GM21390 (cell line): ENCODE results near the gene KDM5A.
"Not testable (repeated sequence)": the region's sequence is repeated elsewhere in the genome, so short reads cannot be mapped to it uniquely, and the experiment has no call there.

Experiments used
- ATAC-seq: cut with Tn5 transposase; IDR thresholded peaks from one replicate; pipeline ENCODE4 v1.9.1; 2021; ENCODE audit not compliant: unreplicated experiment

Gene KDM5A

DNA sequence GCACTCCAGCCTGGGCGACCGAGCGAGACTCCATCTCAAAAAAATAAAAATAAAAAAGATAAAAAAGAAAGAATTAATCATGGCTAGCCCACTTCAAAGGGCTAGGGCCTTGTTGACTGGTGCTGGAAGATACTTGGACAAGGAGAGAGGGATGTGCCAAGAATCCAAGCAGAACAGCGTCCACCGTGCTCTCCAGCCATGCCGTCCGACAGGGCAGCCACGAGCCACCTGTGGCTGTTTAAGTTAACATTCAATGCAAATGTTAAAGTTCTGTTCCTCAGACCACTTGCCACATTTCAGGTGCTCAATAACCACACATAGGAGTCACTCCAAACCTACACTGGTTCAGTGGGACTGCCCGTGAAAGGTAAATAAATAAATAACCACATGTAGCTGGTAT, 147.9 kb downstream of the KDM5A start:
- ATAC-seq, result no peak

DNA sequence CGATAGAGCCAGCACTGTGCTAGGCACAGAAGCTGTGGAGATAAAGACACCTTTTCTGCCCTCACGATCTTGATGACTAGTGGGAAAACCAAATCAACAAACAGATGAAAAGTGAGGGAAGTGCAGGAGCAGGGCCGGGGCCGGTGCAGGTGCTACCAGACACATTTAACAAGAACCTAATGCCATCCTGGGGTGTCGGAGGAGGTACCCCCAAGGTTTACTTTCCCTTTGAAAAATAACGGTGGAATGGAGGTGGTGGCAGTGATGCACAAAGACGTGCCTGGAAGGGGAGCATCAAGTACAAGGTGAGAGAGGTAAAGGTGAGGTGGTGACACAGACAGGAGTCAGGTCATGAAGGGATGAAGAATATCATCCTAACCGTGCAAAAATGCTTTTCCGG, 148.6 kb downstream of the KDM5A start:
- ATAC-seq, result no peak

DNA sequence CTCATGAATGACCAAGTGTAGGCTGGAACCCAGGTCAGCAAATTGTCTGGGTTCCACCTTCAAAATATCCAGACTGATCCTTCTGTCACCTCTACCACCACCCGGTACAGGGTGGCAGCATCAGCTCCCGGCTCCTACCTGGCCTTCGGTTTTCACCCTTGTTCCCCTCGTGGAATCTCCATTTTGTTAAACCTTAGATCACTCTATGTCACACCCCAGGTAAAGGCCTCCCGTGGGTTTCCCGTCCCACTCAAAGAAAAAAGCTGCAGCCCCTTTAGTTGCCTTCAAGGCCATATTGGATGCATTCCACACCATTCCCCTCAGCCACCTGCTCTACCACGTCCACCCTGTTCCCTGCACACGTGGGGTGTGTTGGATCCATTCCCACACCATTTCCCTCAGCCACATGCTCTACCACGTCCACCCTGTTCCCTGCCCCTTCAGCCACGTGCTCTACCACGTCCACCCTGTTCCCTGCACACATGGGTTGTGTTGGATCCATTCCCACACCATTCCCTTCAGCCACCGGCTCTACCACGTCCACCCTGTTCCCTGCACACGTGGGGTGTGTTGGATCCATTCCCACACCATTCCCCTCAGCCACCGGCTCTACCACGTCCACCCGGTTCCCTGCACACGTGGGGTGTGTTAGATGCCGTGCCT, 150.3 kb downstream of the KDM5A start:
- ATAC-seq, result no peak

DNA sequence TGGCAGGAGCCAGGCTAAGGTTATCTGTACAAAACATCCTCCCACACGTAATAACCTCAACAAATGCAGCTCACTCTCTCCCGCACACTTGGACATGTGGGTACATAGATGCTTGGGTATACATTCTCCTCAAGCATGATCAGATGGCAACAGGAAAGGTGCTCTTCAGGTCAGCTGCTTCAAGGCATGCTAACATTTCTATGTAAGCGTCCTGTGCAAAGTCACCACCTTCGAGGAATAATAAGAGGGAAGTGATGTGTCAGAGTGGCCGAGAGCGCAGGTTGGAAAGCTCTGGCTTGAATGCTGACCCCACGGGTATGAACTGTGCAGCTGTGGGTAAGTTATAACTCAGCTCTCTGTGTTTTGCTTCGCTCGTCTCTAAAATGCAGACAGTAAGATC, 151.0 kb downstream of the KDM5A start:
- ATAC-seq, result no peak

DNA sequence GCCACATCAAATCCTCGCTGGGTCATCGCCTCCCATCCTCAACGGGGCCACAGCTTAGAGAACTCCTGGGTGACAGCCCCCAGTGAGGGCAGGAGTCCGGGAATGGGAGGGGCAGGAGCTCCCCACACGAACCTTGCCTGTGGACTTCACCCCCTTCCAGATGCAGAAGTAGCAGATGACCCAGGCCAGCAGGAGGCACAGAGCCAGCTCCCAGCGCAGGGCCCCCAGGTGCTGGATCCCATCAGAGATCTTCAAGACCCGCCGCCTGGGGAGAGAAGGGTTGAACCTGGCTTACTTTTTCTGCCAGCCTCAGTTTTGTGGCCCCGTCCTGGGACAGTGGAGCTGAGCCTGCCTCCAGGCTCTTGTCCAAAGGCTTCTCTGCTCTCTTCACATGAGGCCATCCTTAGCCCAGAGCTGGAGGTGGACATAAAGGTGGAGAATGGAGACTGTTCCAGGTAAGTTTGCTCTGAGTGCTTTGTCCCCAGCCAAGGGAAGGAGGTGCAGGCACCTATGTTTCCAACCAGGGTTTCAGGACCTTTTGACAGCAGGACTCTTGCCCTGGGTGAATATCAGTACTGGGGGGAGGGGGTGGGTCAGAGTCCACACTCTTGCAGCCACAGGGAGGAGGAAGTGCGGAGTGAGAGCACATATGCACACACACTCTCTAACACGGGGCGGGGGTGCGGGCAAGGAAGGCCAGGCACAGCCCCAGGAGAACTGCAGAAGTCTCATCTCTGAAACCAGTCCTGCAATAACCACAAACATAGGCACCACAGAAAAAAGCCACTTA, 151.9 kb downstream of the KDM5A start:
- no peak for ATAC-seq

DNA sequence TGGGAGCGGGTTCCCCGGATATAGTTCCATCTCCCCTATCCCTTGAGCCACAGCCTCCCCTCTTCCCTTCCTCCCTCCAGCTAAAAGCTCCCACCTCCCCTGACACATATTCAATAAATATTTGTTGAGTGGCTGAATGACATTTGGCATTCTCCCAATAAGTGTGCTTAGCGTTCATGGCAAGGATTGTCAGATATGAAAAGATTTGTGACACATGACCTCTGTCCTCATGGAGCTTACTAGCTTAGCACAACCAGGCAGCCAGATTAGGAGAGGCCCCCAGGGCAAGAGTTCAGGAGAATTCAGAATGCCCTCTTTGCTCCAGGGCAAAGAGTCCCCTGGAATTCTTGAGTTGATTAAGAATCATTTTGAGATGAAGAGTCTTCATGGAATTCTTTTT, 152.7 kb downstream of the KDM5A start:
- ATAC-seq, result no peak

DNA sequence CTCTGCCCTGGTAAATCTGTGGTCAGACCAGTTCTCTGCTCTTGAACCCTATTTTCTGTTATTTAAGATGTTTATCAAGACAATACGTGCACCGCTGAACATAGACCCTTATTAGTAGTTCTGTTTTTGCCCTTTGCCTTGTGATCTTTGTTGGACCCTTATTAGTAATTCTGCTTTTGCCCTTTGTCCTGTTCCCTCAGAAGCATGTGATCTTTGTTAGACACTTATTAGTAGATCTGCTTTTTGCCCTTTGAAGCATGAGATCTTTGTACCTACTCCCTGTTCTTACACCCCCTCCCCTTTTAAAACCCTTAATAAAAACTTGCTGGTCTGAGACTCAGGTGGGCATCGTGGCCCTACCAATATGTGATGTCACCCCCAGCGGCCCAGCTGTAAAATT, 153.2 kb downstream of the KDM5A start:
- ATAC-seq, result not testable (repeated sequence)

DNA sequence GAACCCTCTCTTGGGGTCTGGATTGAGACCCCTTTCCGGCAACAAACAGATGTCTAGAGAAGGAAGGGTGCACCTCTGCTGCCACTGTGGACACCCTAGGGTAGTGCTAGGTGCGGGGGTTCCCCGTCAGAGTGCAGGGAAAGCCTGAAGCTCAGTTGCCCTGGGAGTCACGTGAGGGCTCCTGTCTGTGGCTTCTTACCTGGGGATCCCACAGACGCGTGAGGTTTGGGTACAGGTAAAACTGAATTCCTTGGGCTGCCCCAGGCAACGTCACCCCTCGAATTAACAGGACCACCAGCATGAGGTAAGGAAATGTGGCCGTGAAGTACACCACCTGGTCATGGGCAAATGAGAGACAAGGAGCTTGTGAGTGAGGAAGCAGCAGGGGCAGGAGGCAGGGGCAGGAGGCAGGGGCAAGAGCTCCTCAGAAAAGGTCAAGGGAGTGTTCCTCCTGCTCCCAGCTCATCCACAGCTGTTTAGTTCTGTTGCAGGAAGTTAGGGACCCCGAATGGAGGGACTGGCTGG, 154.2 kb downstream of the KDM5A start:
- ATAC-seq, result no peak

DNA sequence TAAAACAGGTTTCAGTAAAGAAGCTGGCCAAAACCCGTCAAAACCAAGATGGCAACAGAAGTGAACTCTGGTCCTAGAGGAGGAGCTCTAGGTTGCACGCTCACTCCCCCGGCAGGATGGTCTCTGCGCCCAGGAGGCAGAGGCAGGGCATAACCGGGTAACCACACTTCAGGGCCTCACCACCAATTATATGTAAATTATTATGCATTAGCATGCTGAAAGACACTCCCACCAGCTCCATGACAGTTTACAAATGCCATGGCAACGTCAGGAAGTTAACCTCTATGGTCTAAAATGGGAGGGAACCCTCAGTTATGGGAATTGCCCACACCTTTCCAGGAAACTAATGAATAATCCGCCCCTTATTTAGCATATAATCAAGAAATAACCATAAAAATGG, 155.1 kb downstream of the KDM5A start:
- no peak for ATAC-seq

DNA sequence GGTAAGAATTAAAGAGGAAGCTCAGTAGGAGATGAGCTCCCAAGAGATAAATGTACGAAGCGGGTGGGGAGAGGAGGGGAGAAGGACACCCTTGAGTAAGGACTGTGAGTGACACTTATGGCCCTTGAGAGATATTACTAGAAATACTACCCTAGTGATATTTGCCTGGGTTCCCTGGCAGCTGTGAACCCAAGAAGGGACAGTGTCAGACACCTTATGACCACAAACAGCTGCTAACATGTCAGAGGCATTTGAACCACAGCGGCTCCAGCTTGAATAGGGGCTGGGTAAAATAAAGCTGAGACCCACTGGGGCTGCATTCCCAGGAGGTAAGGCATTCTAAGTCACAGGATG, 155.5 kb downstream of the KDM5A start:
- ATAC-seq, result no peak

DNA sequence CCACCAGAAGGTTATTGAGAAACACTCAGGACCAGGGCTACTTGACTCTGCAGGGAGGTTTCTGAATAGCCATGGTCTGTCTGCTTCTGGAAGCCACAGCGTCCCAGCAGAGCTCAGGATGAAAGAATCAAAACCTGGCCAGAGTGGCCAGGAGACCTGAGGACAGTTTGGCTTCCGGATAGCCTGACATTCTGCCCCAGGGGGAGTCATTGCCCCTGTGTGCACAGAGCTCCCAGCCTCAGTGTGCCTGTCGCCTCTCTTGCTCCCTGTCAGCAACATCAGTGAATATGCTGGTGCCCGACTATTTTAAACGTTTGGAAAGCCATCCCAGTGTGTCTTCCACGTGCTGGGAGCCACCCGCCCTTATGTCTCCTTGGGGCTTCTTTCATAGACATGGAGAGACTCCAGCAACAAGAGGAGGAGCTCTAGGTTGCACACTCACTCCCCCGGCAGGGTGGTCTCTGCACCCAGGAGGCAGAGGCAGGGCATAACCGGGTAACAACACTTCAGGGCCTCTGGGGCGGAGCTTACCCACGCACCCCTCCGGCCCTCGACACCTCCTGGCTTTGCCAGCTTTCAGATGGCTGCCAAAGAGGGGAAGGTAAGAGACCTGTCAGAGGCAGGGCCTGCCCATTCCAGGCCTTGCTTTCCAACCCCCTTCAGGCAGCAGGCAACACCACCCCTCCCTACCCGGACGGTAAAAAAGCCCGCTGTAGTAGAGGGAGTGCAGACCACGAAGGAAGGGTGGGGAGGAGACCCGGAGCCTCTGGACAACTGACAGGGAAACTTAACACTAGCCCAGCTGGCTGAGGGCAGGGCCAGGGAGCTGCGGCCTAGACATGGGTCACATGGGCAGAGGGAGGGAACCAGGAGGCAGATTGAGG, 156.1 kb downstream of the KDM5A start:
- ATAC-seq, result no peak

DNA sequence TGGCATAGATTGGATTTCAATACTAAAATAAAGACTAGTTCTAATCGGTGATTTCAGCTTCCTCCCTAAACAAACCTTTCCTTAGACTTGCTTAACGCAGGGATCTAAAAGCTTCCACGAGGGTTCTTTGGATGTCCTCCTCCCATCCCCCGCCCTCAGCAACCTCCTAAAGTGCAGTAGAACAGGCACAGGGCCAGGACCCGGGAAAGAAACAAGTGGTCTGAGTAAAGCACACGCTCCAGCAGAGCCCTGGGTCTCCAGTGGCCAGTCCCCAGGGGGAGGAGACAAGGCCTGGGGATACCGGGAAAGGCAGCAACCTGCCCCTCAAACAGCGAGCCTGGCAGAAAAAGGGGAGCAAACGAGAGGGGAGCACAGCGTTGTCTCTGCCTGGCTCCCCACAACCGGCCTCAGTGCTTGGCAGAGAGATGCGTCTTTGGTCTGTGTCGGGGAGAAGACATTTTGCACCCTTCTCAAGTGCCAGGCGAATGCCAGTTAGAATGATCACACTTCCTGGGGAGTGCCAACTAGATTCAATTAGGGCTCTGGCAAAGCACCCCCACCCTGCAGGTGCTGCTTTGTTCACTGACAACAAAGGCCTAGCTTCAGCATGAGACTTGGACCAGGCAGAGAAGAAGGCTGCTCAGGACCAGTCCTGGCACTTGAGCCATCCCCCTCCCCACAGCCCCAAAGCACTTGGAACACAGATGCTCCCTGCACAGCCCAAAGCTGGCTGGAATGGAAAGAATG, 158.0 kb downstream of the KDM5A start:
- no peak for ATAC-seq
